NCI-H146 (cell line): ENCODE data around the gene OR10A5.
"Not testable (repeated sequence)": the region's sequence is repeated elsewhere in the genome, so short reads cannot be mapped to it uniquely, and the experiment has no call there.

ENCODE experiments used
- DNase-seq: peaks from one replicate; lab custom pipeline; 2025; lab: John Stamatoyannopoulos, UW

OR10A5 gene, protein sequence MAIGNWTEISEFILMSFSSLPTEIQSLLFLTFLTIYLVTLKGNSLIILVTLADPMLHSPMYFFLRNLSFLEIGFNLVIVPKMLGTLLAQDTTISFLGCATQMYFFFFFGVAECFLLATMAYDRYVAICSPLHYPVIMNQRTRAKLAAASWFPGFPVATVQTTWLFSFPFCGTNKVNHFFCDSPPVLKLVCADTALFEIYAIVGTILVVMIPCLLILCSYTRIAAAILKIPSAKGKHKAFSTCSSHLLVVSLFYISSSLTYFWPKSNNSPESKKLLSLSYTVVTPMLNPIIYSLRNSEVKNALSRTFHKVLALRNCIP

GRCh38 chr11:6845383-6845782 is at the start of gene OR10A5:
OR10A5 (plus strand) TSS chr11:6845683; CDS start chr11:6845683, 0 bp downstream.
- no peak for DNase-seq

- no peak for DNase-seq
These were observed 46.1 kb upstream of the OR10A5 start, which contains the start of gene OR6A2 for GRCh38 chr11:6799402-6799801. OR6A2 (minus strand) TSS chr11:6799689; CDS start chr11:6795708, 3,981 bp downstream.

GRCh38 chr11:6801075-6801474 is 44.4 kb upstream of the OR10A5 start:
- DNase-seq = not testable (repeated sequence)

GRCh38 chr11:6812390-6813005 is 33.0 kb upstream of the OR10A5 start:
- DNase-seq = peak; percentile 42

DNA sequence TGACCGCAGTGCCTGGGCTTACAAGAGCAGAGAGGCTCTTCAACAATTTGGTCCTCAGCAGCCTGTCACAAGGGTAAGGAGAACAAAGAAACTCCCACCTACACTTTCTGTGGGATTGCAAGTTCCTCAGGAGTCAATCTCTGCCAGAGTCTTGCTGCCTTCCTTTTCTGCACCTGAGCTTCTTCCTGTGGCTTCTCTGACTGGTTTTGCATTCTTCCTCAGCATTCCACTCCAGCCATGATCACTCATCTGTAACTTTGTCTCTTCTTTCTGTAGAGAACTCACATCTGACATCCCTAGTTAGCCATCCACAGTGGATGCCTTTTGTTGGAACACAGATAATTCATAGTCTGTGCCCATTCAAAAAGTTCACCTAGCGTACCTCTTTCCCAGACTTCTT is 31.8 kb upstream of the OR10A5 start:
- DNase-seq = no peak

GRCh38 chr11:6817694-6818093 is 27.8 kb upstream of the OR10A5 start:
- DNase-seq = peak; percentile 56

- no peak for DNase-seq
These were observed 26.5 kb upstream of the OR10A5 start for GRCh38 chr11:6818967-6819366.

DNA sequence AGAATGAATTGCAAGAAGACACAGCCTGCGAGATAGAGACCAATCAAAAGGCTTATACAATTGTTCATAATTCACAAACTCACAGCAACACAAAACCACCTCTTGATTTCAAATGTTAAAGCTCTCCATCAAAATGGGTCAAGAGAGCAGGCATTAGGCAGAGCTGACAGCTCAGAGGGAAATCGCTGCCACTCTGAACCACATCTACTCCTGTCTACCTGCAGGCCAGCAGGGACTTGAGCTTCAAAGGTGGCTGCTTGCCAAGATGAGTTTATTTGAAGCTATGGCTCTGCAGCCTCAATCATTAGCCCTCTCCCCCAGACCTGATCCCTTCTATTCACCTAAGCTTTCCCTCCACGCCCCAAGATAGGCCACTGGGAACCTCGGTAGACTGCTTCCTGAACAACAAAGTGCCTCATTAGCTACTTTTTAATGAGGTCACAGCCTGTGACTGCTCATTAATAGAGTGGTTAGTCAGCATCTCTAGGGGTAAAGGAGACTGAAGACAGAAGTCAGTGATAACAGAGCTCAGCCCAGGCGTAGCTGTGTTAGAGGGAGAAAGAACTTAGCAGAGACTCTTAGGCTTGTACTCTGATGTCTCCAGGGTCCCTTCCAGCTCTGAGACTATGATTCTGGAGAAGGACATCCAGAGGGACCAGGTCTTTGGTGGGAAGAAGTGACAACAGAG is 21.2 kb upstream of the OR10A5 start:
- no peak for DNase-seq

GRCh38 chr11:6825231-6825744 is 20.2 kb upstream of the OR10A5 start:
- DNase-seq = peak; percentile 47

- no peak for DNase-seq
These were observed 17.4 kb upstream of the OR10A5 start for GRCh38 chr11:6828103-6828502.

- peak; percentile 63 for DNase-seq
These were observed 12.1 kb upstream of the OR10A5 start for GRCh38 chr11:6833356-6833755.

GRCh38 chr11:6834021-6834420 is 11.5 kb upstream of the OR10A5 start:
- no peak for DNase-seq

- DNase-seq = no peak
These were observed 3.8 kb upstream of the OR10A5 start for GRCh38 chr11:6841694-6842093.

DNA sequence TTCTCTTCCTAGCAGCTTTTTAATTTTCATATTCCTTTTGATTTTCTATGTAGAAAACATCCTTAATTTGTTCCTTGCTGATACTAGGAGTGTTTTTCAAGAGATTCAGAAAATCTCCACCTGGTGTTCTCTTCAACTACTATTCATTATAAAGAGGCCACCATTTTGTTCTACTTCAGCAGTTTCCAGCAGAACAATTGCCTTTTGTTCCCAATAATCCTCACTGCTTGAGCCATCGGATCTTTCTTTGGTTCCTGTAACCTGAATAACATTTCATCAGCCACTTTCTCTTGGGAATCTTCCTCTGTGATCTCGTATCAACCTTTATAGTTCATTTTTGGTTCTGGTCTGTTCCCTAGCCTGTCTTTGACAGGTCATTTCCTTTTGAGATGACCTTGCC is 1.8 kb upstream of the OR10A5 start:
- no peak for DNase-seq

- no peak for DNase-seq
These were observed 1.1 kb upstream of the OR10A5 start for GRCh38 chr11:6844356-6844755.

DNA sequence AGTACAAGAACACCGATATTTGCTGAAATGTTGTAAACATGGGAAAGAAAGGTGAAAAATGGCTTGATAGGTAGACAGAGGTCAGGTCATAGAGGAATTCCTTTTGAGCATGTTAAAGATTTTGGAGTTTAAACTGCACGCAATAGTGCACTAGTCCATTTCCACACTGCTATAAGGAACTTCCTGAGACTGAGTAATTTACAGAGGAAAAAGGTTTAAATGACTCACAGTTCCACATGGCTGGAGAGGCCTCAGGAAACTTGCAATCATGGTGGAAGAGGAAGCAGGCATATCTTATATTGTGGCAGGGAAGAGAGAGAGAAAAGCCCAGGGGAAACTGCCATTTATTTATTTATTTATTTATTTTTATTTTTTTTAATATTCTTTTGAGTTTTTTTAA is 5.0 kb downstream of the OR10A5 start:
- no peak for DNase-seq

DNA sequence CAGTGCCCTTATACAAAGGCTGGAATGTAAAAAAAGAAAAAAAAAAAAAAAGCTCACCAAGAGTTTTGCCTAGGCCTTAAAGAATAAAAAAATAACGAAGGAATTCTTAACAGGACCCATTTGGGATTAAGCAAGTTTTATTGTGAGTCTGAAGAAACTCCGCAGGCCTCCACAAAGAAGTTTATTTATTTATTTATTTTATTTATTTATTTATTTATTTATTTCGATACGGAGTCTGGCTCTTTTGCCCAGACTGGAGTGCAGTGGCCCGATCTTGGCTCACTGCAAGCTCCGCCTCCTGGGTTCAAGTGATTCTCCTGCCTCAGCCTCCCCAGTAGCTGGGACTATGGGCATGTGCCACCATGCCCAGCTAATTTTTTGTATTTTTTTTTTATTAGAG is 9.3 kb downstream of the OR10A5 start:
- not testable (repeated sequence) for DNase-seq

- no peak for DNase-seq
These were observed 10.6 kb downstream of the OR10A5 start for GRCh38 chr11:6855971-6856541.

GRCh38 chr11:6856871-6857270 is 11.4 kb downstream of the OR10A5 start:
- no peak for DNase-seq

DNA sequence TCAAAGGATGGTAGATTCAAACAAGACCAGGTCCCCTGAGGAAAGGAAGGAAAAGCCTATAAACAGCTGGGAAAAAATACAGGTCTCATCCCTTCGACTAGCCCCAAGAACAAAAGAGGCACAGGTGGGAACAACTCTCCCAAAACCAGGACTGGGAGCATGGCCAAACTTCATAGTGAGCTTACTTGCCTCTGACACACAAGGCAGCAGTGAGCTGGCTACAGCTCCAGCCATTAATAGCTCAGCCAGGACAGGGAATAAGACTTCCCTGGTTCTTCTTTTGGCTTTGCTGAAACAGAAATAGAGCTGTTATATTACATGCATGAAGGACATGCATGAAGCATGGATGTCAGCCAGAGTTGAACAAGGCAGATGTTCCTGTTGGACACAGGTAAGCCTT is 17.5 kb downstream of the OR10A5 start, which contains the start of gene OR10A2:
TSS of gene OR10A2 (plus strand) at position 97 of the 400 bp plus-strand sequence. CDS start 6,698 bp downstream, outside the sequence.
- DNase-seq = no peak

DNA sequence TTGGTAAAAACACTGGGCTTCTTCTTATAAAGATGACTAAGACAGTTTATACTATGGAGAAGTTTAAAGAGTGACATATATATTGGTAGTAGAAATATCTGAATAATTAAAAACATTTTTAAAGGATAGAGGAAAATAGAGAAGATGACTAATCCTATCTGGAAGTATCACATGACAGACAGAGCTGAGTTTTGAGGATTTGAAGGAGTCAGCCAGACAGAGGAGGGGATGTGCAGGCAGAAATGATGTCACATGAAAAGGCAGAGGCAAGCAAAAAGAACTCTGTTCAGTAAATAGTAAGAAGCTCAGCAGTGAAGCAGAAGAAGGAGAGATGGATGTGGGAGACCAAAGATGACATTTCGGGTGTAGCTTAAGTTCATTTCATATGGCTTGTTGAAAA is 19.0 kb downstream of the OR10A5 start:
- DNase-seq = no peak

DNA sequence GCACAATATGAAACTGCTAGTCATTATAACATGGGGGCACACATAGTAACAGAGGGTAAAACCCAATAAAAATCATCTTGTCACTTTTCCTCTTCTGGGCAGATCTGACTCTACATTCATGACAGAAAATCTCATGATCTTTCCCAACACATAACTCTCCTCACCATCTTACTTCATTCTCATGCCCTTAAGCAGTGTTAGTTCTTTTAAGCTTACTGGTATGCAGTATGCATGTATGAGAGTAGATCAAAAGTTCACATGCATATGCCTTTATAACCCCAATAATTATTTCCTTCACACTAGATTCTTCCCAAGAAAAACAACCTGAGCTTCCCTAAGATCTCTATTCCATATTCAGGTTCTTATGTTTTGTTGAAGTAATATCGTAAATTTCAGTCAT is 25.8 kb downstream of the OR10A5 start:
- no peak for DNase-seq
